Lung (tissue), 12 donors: ENCODE results near the gene KIF26B. TPM values are rescaled to one million over a fixed set of nuclear protein-coding genes. Genes with fewer than 3 reads are reported as not detected.
A peak's percentile ranks its signal among the peaks of the same experiment; 100 is the strongest.

Experiments
- ATAC-seq: fragments of 200-7000 bp; cut with Tn5 transposase; one replicate; pipeline ENCODE4 v1.9.1; 2020; ENCODE audit warnings: moderate number of reproducible peaks; ENCODE audit not compliant: insufficient read depth, low FRiP score
- DNase-seq, 3 donors: peaks; one replicate each; pipeline ENCODE4 v3.0.0-alpha.2; 2013 to 2017
- H3K27ac ChIP-seq, 2 donors: one replicate each; pipeline ENCODE4 v1.5.1; 2013; ENCODE audit warnings: mild to moderate bottlenecking in 2 of 2, moderate library complexity in 2 of 2, control low read depth in 1 of 2, inconsistent platforms in 1 of 2, low read depth in 1 of 2, low read length in 1 of 2
- H3K27me3 ChIP-seq, 3 donors: one replicate each; pipeline ENCODE4 v1.5.1; 2013; ENCODE audit warnings: low read length in 2 of 3; ENCODE audit not compliant: control insufficient read depth in 3 of 3, insufficient read depth in 3 of 3
- H3K36me3 ChIP-seq, 4 donors: one replicate each; pipeline ENCODE4 v1.5.1; 2013; ENCODE audit warnings: low read length in 4 of 4, mild to moderate bottlenecking in 1 of 4, moderate library complexity in 1 of 4; ENCODE audit not compliant: control insufficient read depth in 4 of 4, insufficient read depth in 4 of 4
- H3K4me1 ChIP-seq, 5 donors: one replicate each; pipeline ENCODE4 v1.5.1; 2013; ENCODE audit warnings: low read length in 5 of 5, mild to moderate bottlenecking in 2 of 5, moderate library complexity in 1 of 5; ENCODE audit not compliant: control insufficient read depth in 5 of 5, insufficient read depth in 5 of 5
- H3K4me3 ChIP-seq: one replicate; pipeline ENCODE4 v1.5.1; 2013; ENCODE audit warnings: mild to moderate bottlenecking, control low read depth, moderate library complexity
- H3K9ac ChIP-seq, 2 donors: one replicate each; pipeline ENCODE4 v1.5.1; 2013; ENCODE audit warnings: low read length in 2 of 2, control low read depth in 1 of 2; ENCODE audit not compliant: insufficient read depth in 1 of 2
- H3K9me3 ChIP-seq, 4 donors: one replicate each; pipeline ENCODE4 v1.5.1; 2013; ENCODE audit warnings: low read length in 3 of 4, mild to moderate bottlenecking in 1 of 4, moderate library complexity in 1 of 4; ENCODE audit not compliant: control insufficient read depth in 4 of 4, insufficient read depth in 3 of 4
- CTCF ChIP-seq: IDR thresholded peaks from 2 replicates; pipeline ENCODE4 v1.5.1; 2012; ENCODE audit warnings: mild to moderate bottlenecking; ENCODE audit errors: control extremely low read depth, extremely low read depth
- WGBS, 2 donors: extraction: QIAGEN DNeasy Blood & Tissue Kit; methylation state at CpG; one replicate each; pipeline ENCODE4 v1.1.7; 2013; 5-methylcytosine and 5-hydroxymethylcytosine counted together
- polyA plus RNA-seq, 2 donors: library from polyadenylated mRNA; stranded (reverse); fragments of 200-250 nt; gene quantifications; one replicate each; pipeline ENCODE4 v1.2.1, GENCODE V29; 2013
- total RNA-seq, 2 donors: library from RNA; depleted of rRNA in 1 of 2; stranded (reverse); fragments of >200 nt in 1 of 2; gene quantifications; one replicate each; pipeline ENCODE4 v1.2.1, GENCODE V29; 2014 to 2021
- donor health status: control.
- donor health status: control.
- donor health status: Bipolar disorder and iron deficiency.
- donor health status: healthy.
- donor health status: DM: yes; HTN: yes; CAD: no.

KIF26B gene
- total and polyA plus RNA-seq, 4 donors, result 0.61 to 6.7 (median 2.2) TPM

- no peaks in the 10 kb centered on the region for H3K9me3 ChIP-seq
- 92 to 93% methylated on average over 25 of the region's 25 CpGs for WGBS, 2 donors
- H3K9ac ChIP-seq, result no peak overlapping the region
- no peaks in the 10 kb centered on the region for H3K27me3 ChIP-seq
- H3K4me1 ChIP-seq, result peaks cover 0 to 31% (median 5%) of the 10 kb centered on the region in 5 donors
- H3K27ac ChIP-seq, result no peak overlapping the region
- DNase-seq (no peak), ATAC-seq (no peak)
- H3K36me3 ChIP-seq, result no peaks in the 10 kb centered on the region
- no peak overlapping the region for H3K4me3 ChIP-seq
- TF ChIP-seq CTCF, result no peak
These were observed 454.8 kb downstream of the KIF26B start for GRCh38 chr1:245609354-245610150.

- Histone ChIP-seq H3K9ac (no peak overlapping the region), H3K36me3 (no peaks in the 10 kb centered on the region), H3K27me3 (no peaks in the 10 kb centered on the region), H3K9me3 (no peaks in the 10 kb centered on the region), H3K4me1 (peaks cover 0 to 21% (median 3%) of the 10 kb centered on the region in 5 donors), H3K4me3 (no peak overlapping the region), H3K27ac (no peak overlapping the region)
- ATAC-seq (no peak), DNase-seq (no peak)
- TF ChIP-seq CTCF, result no peak
- WGBS, 2 donors, result 93 to 97% methylated on average over 2 of the region's 2 CpGs
These were observed 456.5 kb downstream of the KIF26B start for GRCh38 chr1:245611251-245611650.

- Histone ChIP-seq H3K9ac (no peak overlapping the region), H3K27me3 (no peaks in the 10 kb centered on the region), H3K4me3 (no peak overlapping the region), H3K4me1 (peaks cover 0 to 7% (median 0%) of the 10 kb centered on the region in 5 donors), H3K9me3 (no peaks in the 10 kb centered on the region), H3K36me3 (no peaks in the 10 kb centered on the region), H3K27ac (no peak overlapping the region)
- WGBS, 2 donors, result 91 to 96% methylated on average over 13 of the region's 13 CpGs
- no peak for TF ChIP-seq CTCF
- no peak for ATAC-seq
- peak in 1 of 3 donors; percentile 27 for DNase-seq
These were observed 459.7 kb downstream of the KIF26B start for GRCh38 chr1:245614476-245614875.
